HepG2 (cell line): Measurements from ENCODE around the gene AGRN. TPM values are rescaled to one million over a fixed set of nuclear protein-coding genes. Genes with fewer than 3 reads are reported as not detected.

ENCODE experiments used
- AHR ChIP-seq: IDR thresholded peaks from 2 replicates; pipeline ENCODE4 v1.6.1; 2018; ENCODE audit warnings: missing genetic modification reagents, missing compliant biosample characterization
- BRCA1 ChIP-seq: sonication (generic); formaldehyde crosslinking; IDR thresholded peaks from 2 replicates; pipeline ENCODE4 v1.4.0; 2020; ENCODE audit warnings: missing genetic modification reagents
- CENPT ChIP-seq: sonication (generic); formaldehyde crosslinking; IDR thresholded peaks from 2 replicates; pipeline ENCODE4 v1.8.0; 2022; ENCODE audit warnings: low read depth, mild to moderate bottlenecking, moderate library complexity, missing genetic modification reagents
- ELF1 ChIP-seq: sonication (generic); formaldehyde crosslinking; IDR thresholded peaks from 2 replicates; pipeline ENCODE4 v1.4.0; 2020; ENCODE audit warnings: missing genetic modification reagents
- HOXA9 ChIP-seq: sonication (generic); formaldehyde crosslinking; IDR thresholded peaks from 2 replicates; pipeline ENCODE4 v1.8.1; 2022; ENCODE audit warnings: missing genetic modification reagents, mild to moderate bottlenecking, moderate library complexity, borderline replicate concordance
- JDP2 ChIP-seq: sonication (generic); formaldehyde crosslinking; IDR thresholded peaks from 2 replicates; pipeline ENCODE4 v1.8.1; 2022; ENCODE audit warnings: missing genetic modification reagents, borderline replicate concordance
- KLF6 ChIP-seq: IDR thresholded peaks from 2 replicates; pipeline ENCODE4 v1.8.0; 2016; ENCODE audit warnings: missing biosample characterization, missing genetic modification reagents
- MYC ChIP-seq: sonication (generic); formaldehyde crosslinking; IDR thresholded peaks from 2 replicates; pipeline ENCODE4 v1.9.0; 2021; ENCODE audit warnings: missing genetic modification reagents, borderline replicate concordance
- PHF21A ChIP-seq: sonication (generic); formaldehyde crosslinking; IDR thresholded peaks from 2 replicates; pipeline ENCODE4 v1.5.0; 2020; ENCODE audit warnings: mild to moderate bottlenecking, missing genetic modification reagents
- RAD51 ChIP-seq: fragments of 450-650 bp; IDR thresholded peaks from 2 replicates; pipeline ENCODE4 v1.6.1; 2016; ENCODE audit warnings: borderline replicate concordance
- RBFOX2 ChIP-seq: fragments of 200-400 bp; formaldehyde crosslinking; IDR thresholded peaks from 2 replicates; pipeline ENCODE4 v1.6.1; 2017; ENCODE audit warnings: low read depth, mild to moderate bottlenecking, low read length
- RFXANK ChIP-seq: IDR thresholded peaks from 2 replicates; pipeline ENCODE4 v1.6.1; 2016
- SAP130 ChIP-seq: IDR thresholded peaks from 2 replicates; pipeline ENCODE4 v1.6.1; 2016; ENCODE audit warnings: low read depth
- STAT5B ChIP-seq: sonication (generic); formaldehyde crosslinking; IDR thresholded peaks from 2 replicates; pipeline ENCODE4 v1.4.0; 2020; ENCODE audit warnings: missing genetic modification reagents
- ZNF205 ChIP-seq: IDR thresholded peaks from 2 replicates; pipeline ENCODE4 v1.6.1; 2018; ENCODE audit warnings: missing biosample characterization, missing genetic modification reagents
- ZNF207 ChIP-seq: fragments of 450-650 bp; IDR thresholded peaks from 2 replicates; pipeline ENCODE4 v1.6.1; 2016; ENCODE audit warnings: antibody characterized with exemption, borderline replicate concordance
- ZNF354B ChIP-seq: sonication (generic); formaldehyde crosslinking; IDR thresholded peaks from 2 replicates; pipeline ENCODE4 v1.8.0; 2022; ENCODE audit warnings: mild to moderate bottlenecking, missing genetic modification reagents
- ZNF430 ChIP-seq: sonication (generic); formaldehyde crosslinking; IDR thresholded peaks from 2 replicates; pipeline ENCODE4 v1.9.0; 2021; ENCODE audit warnings: mild to moderate bottlenecking, missing genetic modification reagents
- ZNF484 ChIP-seq: sonication (generic); formaldehyde crosslinking; IDR thresholded peaks from 2 replicates; pipeline ENCODE4 v1.5.1; 2020; ENCODE audit warnings: mild to moderate bottlenecking, low read depth, missing genetic modification reagents, borderline replicate concordance
- ZNF546 ChIP-seq: sonication (generic); formaldehyde crosslinking; conservative IDR thresholded peaks from 2 replicates; pipeline ENCODE4 v1.8.1; 2023; ENCODE audit warnings: mild to moderate bottlenecking, missing genetic modification reagents
- ZNF557 ChIP-seq: sonication (generic); formaldehyde crosslinking; IDR thresholded peaks from 2 replicates; pipeline ENCODE4 v1.4.0; 2020; ENCODE audit warnings: missing genetic modification reagents
- ZNF776 ChIP-seq: sonication (generic); formaldehyde crosslinking; IDR thresholded peaks from 2 replicates; pipeline ENCODE4 v1.4.0; 2020; ENCODE audit warnings: mild to moderate bottlenecking, missing genetic modification reagents
- polyA plus RNA-seq, 8 experiments: library from polyadenylated mRNA; depleted of rRNA in 3 of 8; stranded (reverse) in 7 of 8; unstranded in 1 of 8; fragments of >200 nt; fragmentation: Illumina TruSeq in 4 of 8; extraction: Trizol in 4 of 8; gene quantifications; 2 replicates each; pipeline versions ENCODE4 v1.2.1 to v1.2.3, GENCODE V29; 2011 to 2016; ENCODE audit warnings: low read depth in 4 of 8, missing spikeins in 1 of 8, mixed read lengths in 1 of 8; ENCODE audit not compliant: insufficient read depth in 1 of 8
- total RNA-seq, 5 experiments: library from RNA; depleted of rRNA; stranded (reverse); fragments of >200 nt; fragmentation: Illumina TruSeq; extraction: Trizol; gene quantifications; 2 replicates each; pipeline ENCODE4 v1.2.3, GENCODE V29; 2016; ENCODE audit warnings: low read depth in 1 of 5
- TF ChIP-seq, protein P1 (sequence below): sonication (generic); formaldehyde crosslinking; IDR thresholded peaks from 2 replicates; pipeline ENCODE4 v1.4.0; 2020; ENCODE audit warnings: missing genetic modification reagents

AGRN gene
- total and polyA plus RNA-seq, 2 of the 13 experiments (the other 11 are each of a cell fraction or from before 2014, with no cell fraction given) = 29.8 to 65.2 TPM

DNA sequence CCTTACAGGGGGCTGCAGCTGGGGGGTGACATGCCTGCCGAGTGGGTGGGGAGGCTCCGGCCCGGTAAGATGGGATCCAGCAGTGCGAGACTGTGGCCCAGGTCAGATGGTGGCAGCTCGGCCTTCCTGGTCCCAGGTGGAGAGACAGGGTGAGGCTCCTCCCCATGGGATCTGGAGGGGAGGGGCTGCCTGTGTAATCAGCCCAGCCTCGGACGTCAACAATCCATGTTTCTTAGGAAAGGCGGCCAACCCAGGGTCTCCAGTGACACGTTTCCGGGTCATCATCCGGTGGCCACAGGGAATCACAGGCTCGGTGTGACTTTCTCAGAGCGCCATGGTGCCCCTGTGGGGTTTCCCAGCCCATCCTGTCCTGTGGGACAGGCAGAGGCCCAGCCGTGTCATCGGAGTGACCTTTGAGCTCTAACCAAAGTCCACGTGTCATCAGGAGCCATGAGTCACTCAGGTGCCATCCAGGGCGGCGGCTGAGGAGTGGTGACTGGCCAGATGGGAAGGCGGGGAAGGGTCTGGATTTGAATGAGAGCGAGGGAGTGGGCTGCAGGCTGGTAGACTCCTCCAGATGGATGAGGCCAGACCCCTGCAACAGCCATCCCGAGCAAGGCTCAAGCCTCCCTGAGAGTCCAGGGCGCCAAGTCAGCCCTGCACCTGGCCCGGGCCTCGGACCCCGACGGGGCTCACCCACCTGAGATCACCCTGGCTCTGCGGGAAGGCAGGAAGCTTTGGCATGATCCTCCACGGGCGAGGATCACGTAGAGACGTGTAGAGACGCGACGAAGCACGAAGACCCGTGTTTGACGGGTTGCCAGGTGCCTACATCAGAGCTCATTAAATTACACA lies 13.4 kb upstream of the AGRN start (continued):
- TF ChIP-seq KLF6 (CRISPR knock-in tag) (no peak), AHR (CRISPR knock-in tag) (no peak), PHF21A (CRISPR knock-in tag) (peak; percentile 98), BRCA1 (CRISPR knock-in tag) (peak; percentile 96), ZNF776 (CRISPR knock-in tag) (no peak), ZNF430 (CRISPR knock-in tag) (peak; percentile 98), JDP2 (CRISPR knock-in tag) (no peak), ELF1 (CRISPR knock-in tag) (peak; percentile 82), ZNF557 (CRISPR knock-in tag) (no peak), CENPT (CRISPR knock-in tag) (no peak), HOXA9 (CRISPR knock-in tag) (no peak), RBFOX2 (peak; percentile 65), ZNF354B (CRISPR knock-in tag) (no peak), ZNF207 (no peak), SAP130 (CRISPR knock-in tag) (peak; percentile 99), MYC (CRISPR knock-in tag) (peak; percentile 97), ZNF546 (CRISPR knock-in tag) (0 out of 2 replicates have a peak, but pooled peaks have one; percentile 32), ZNF484 (no peak), ZNF205 (CRISPR knock-in tag) (peak; percentile 80; the same call in 1 of the 2 replicates), RFXANK (CRISPR knock-in tag) (0 out of 2 replicates have a peak, but pooled peaks have one; percentile 43), RAD51 (0 out of 2 replicates have a peak, but pooled peaks have one; percentile 16), STAT5B (CRISPR knock-in tag) (no peak)
- TF ChIP-seq, protein P1, sequence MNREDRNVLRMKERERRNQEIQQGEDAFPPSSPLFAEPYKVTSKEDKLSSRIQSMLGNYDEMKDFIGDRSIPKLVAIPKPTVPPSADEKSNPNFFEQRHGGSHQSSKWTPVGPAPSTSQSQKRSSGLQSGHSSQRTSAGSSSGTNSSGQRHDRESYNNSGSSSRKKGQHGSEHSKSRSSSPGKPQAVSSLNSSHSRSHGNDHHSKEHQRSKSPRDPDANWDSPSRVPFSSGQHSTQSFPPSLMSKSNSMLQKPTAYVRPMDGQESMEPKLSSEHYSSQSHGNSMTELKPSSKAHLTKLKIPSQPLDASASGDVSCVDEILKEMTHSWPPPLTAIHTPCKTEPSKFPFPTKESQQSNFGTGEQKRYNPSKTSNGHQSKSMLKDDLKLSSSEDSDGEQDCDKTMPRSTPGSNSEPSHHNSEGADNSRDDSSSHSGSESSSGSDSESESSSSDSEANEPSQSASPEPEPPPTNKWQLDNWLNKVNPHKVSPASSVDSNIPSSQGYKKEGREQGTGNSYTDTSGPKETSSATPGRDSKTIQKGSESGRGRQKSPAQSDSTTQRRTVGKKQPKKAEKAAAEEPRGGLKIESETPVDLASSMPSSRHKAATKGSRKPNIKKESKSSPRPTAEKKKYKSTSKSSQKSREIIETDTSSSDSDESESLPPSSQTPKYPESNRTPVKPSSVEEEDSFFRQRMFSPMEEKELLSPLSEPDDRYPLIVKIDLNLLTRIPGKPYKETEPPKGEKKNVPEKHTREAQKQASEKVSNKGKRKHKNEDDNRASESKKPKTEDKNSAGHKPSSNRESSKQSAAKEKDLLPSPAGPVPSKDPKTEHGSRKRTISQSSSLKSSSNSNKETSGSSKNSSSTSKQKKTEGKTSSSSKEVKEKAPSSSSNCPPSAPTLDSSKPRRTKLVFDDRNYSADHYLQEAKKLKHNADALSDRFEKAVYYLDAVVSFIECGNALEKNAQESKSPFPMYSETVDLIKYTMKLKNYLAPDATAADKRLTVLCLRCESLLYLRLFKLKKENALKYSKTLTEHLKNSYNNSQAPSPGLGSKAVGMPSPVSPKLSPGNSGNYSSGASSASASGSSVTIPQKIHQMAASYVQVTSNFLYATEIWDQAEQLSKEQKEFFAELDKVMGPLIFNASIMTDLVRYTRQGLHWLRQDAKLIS (CRISPR knock-in tag) = no peak
